HG03095 (cell line): ENCODE data around the gene PSD4.

Experiments used
- ATAC-seq: cut with Tn5 transposase; IDR thresholded peaks from one replicate; pipeline ENCODE4 v1.9.1; 2021; ENCODE audit warnings: moderate library complexity; ENCODE audit not compliant: unreplicated experiment

The PSD4 gene

DNA sequence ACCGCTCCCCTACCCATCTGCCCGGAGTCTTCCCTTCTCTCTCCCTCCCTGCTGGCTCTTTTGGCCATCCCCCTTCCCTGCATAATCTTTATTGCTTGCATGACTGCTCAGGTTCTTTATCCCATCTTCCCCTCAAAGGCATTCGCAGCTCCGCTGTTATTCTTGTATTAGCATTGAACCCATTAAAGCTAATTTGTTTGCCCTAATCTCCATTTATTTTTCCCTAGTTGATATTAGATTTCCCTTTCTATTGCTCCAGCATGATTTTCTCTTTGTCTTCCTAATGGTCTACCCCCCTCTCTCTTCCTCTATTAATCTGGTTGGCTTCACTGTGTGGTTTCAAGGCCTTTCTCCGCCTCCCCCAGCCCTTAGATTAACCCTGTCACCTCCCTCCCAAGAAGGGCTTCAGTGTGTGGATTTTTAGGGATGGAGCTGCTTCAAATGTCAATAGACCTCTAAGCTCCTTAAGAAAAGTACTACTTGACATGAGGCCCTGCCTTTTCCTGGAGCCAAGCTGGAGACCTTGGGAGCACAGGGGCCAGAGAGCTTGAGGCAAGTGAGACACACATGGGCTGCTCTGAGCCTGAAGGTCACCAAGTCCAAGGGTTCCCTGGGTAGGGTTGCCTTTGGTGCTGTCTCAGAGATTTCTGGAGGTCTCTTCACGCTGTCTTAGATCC is 84.8 kb downstream of the PSD4 start:
- ATAC-seq: no peak
